GM12878 (cell line): Measurements from ENCODE around the gene MIXL1. TPM values are rescaled to one million over a fixed set of nuclear protein-coding genes. Genes with fewer than 3 reads are reported as not detected.

Source experiments
- ATAC-seq: fragments of 200-7000 bp; cut with Tn5 transposase; 3 replicates; pipeline ENCODE4 v1.9.1; 2020; ENCODE audit warnings: mild to moderate bottlenecking, moderate library complexity
- BruUV-seq: library from RNA; stranded (reverse); fragments of 400-500 nt; replicated peaks from 2 replicates; lab custom pipeline; 2021; lab: Mats Ljungman, UMichigan
- CTCF ChIA-PET: fragments of 300-600 bp; sonication (Branson Sonifier 250); formaldehyde crosslinking; extraction: SDS; loops from one replicate; lab custom pipeline; 2021; ENCODE audit warnings: inconsistent platforms; lab: Yijun Ruan, JAX
- POLR2A ChIA-PET: fragments of 350-600 bp; formaldehyde crosslinking; extraction: SDS; loops from one replicate; lab custom pipeline; 2021; ENCODE audit warnings: inconsistent platforms; lab: Charles Lee
- RAD21 ChIA-PET: fragments of 300-600 bp; sonication (Branson Sonifier 250); formaldehyde crosslinking; loops from one replicate; lab custom pipeline; 2023; ENCODE audit warnings: antibody characterized with exemption; ENCODE audit not compliant: unreplicated experiment; lab: Charles Lee
- SMC1A ChIA-PET: fragments of 300-600 bp; sonication (Branson Sonifier 250); formaldehyde crosslinking; loops from one replicate; lab custom pipeline; 2023; ENCODE audit not compliant: unreplicated experiment, uncharacterized antibody; lab: Charles Lee
- DNase-seq: peaks from one replicate; pipeline ENCODE4 v3.0.0-alpha.2; 2011; ENCODE audit warnings: low read depth, low spot score
- FAIRE-seq: peaks from 3 replicates; lab custom pipeline; 2011; peaks lifted over from hg19 to GRCh38; lab: Jason Lieb, UNC
- H2AFZ ChIP-seq: 2 replicates; pipeline ENCODE4 v1.6.0; 2011; ENCODE audit warnings: low read depth, low read length, control low read depth; ENCODE audit not compliant: control insufficient read depth
- H3K27ac ChIP-seq: 2 replicates; pipeline ENCODE4 v1.5.1; 2011; ENCODE audit warnings: control low read depth; ENCODE audit not compliant: control insufficient read depth, insufficient read depth
- H3K27me3 ChIP-seq, 2 experiments: replicated peaks in 1 of 2; 2 replicates each; pipeline versions ENCODE4 v1.6.0 to v1.6.1; 2011; ENCODE audit warnings: low read length in 1 of 2; ENCODE audit not compliant: control insufficient read depth in 2 of 2, insufficient read depth in 2 of 2
- H3K36me3 ChIP-seq, 2 experiments: 2 replicates each; pipeline ENCODE4 v1.5.1; 2011; ENCODE audit warnings: low read length in 1 of 2; ENCODE audit not compliant: control insufficient read depth in 2 of 2, insufficient read depth in 2 of 2
- H3K4me1 ChIP-seq: 2 replicates; pipeline ENCODE4 v1.6.1; 2011; ENCODE audit warnings: mild to moderate bottlenecking, low read length, moderate library complexity, mixed read lengths; ENCODE audit not compliant: control insufficient read depth, insufficient read depth
- H3K4me2 ChIP-seq: 2 replicates; pipeline ENCODE4 v1.6.0; 2011; ENCODE audit warnings: control low read depth; ENCODE audit not compliant: control insufficient read depth, insufficient read depth
- H3K4me3 ChIP-seq: fragments of 200-600 bp; sonication (generic); 2 replicates; pipeline ENCODE4 v1.5.1; 2016
- H3K79me2 ChIP-seq: 2 replicates; pipeline ENCODE4 v1.6.0; 2011; ENCODE audit warnings: low read length; ENCODE audit not compliant: control insufficient read depth, insufficient read depth
- H3K9ac ChIP-seq: 2 replicates; pipeline ENCODE4 v1.8.0; 2011; ENCODE audit warnings: low read length, control low read depth, mixed read lengths; ENCODE audit not compliant: control insufficient read depth, insufficient read depth
- H3K9me3 ChIP-seq: replicated peaks from 3 replicates; pipeline ENCODE4 v1.5.1; 2011; ENCODE audit warnings: mild to moderate bottlenecking, low read length; ENCODE audit not compliant: control insufficient read depth, insufficient read depth
- H4K20me1 ChIP-seq: 2 replicates; pipeline ENCODE4 v1.6.0; 2011; ENCODE audit not compliant: control insufficient read depth, insufficient read depth
- CBX3 ChIP-seq: fragments of 200-600 bp; sonication (generic); IDR thresholded peaks from 2 replicates; pipeline ENCODE4 v1.6.1; 2016; ENCODE audit warnings: low read depth, borderline replicate concordance
- CBX5 ChIP-seq: sonication (generic); IDR thresholded peaks from 2 replicates; pipeline ENCODE4 v1.6.1; 2016; ENCODE audit warnings: low read depth, moderate library complexity, mild to moderate bottlenecking, inconsistent platforms
- EED ChIP-seq: sonication (generic); IDR thresholded peaks from 2 replicates; pipeline ENCODE4 v1.6.1; 2016; ENCODE audit warnings: antibody characterized with exemption, low read depth
- GABPA ChIP-seq: IDR thresholded peaks from 2 replicates; pipeline ENCODE4 v1.6.1; 2014; ENCODE audit warnings: antibody characterized with exemption, low read depth, mild to moderate bottlenecking, inconsistent platforms
- HSF1 ChIP-seq: fragments of 150-350 bp; IDR thresholded peaks from 2 replicates; pipeline ENCODE4 v1.6.1; 2014; ENCODE audit warnings: mild to moderate bottlenecking, low read depth, low read length
- IKZF2 ChIP-seq, 2 experiments: fragments of 450-650 bp; IDR thresholded peaks; 2 replicates each; pipeline ENCODE4 v1.6.1; 2017; ENCODE audit warnings: mild to moderate bottlenecking in 2 of 2, moderate library complexity in 2 of 2
- MEF2A ChIP-seq: IDR thresholded peaks from 2 replicates; pipeline ENCODE4 v1.6.1; 2011; ENCODE audit warnings: low read depth, mild to moderate bottlenecking, low read length, moderate library complexity; ENCODE audit not compliant: insufficient read depth
- MLLT1 ChIP-seq: fragments of 450-650 bp; IDR thresholded peaks from 2 replicates; pipeline ENCODE4 v1.6.1; 2016; ENCODE audit warnings: mild to moderate bottlenecking
- MYB ChIP-seq: fragments of 150-350 bp; IDR thresholded peaks from 2 replicates; pipeline ENCODE4 v1.6.1; 2014; ENCODE audit warnings: mild to moderate bottlenecking, low read depth, low read length, borderline replicate concordance
- NBN ChIP-seq: fragments of 450-650 bp; IDR thresholded peaks from 2 replicates; pipeline ENCODE4 v1.6.1; 2016
- POLR2A ChIP-seq: IDR thresholded peaks from 2 replicates; pipeline ENCODE4 v1.6.1; 2011; ENCODE audit warnings: low read depth, mild to moderate bottlenecking, low read length
- RAD21 ChIP-seq: IDR thresholded peaks from 2 replicates; pipeline ENCODE4 v1.6.1; 2011; ENCODE audit warnings: mild to moderate bottlenecking, low read depth, low read length, moderate library complexity; ENCODE audit not compliant: insufficient read depth
- RBBP5 ChIP-seq: fragments of 200-600 bp; sonication (generic); conservative IDR thresholded peaks from 2 replicates; pipeline ENCODE4 v1.6.1; 2016
- RFX5 ChIP-seq: IDR thresholded peaks from 2 replicates; pipeline ENCODE4 v1.6.1; 2011; ENCODE audit warnings: low read depth, low read length, improper control_type of control experiment
- SMAD1 ChIP-seq: fragments of 450-650 bp; IDR thresholded peaks from 2 replicates; pipeline ENCODE4 v1.6.1; 2018; ENCODE audit warnings: mild to moderate bottlenecking, low read depth; ENCODE audit not compliant: partially characterized antibody
- WRNIP1 ChIP-seq: IDR thresholded peaks from 2 replicates; pipeline ENCODE4 v1.6.1; 2011; ENCODE audit warnings: low read depth, low read length, improper control_type of control experiment, borderline replicate concordance
- ZBTB11 ChIP-seq: fragments of 450-650 bp; formaldehyde crosslinking; IDR thresholded peaks from 2 replicates; pipeline ENCODE4 v1.5.0; 2022; ENCODE audit warnings: mild to moderate bottlenecking, missing genetic modification characterization
- WGBS: methylation state at CpG from one replicate; pipeline ENCODE4 v1.1.6; 2016; ENCODE audit warnings: low lambda C conversion rate; ENCODE audit not compliant: insufficient replicate concordance, insufficient coverage; ENCODE audit errors: missing lambda C conversion rate; 5-methylcytosine and 5-hydroxymethylcytosine counted together
- in situ Hi-C: fragments of 300-500 bp; cut with MboI; formaldehyde crosslinking; loops from 9 replicates; pipeline ENCODE4 v1.14.3; 2018; ENCODE audit warnings: mixed read lengths
- intact Hi-C: fragments of 100-400 bp; cut with micrococcal nuclease; formaldehyde crosslinking; loops from one replicate; pipeline ENCODE4 v1.14.2; 2022; ENCODE audit not compliant: unreplicated experiment
- polyA plus RNA-seq, 11 experiments: library from polyadenylated mRNA; depleted of rRNA in 4 of 11; unstranded in 6 of 11; stranded (reverse) in 5 of 11; fragments of >200 nt; fragmentation: Nextera tagmentation in 4 of 11; fragmentation: Illumina TruSeq in 1 of 11; extraction: Ambion mirVana in 4 of 11; extraction: Trizol in 1 of 11; gene quantifications; 1 replicate in 1 of 11; 2 replicates in 10 of 11; pipeline versions ENCODE4 v1.2.1 to v1.2.3, GENCODE V29; 2011 to 2016; ENCODE audit warnings: inconsistent platforms in 2 of 11, missing spikeins in 2 of 11, low read depth in 1 of 11
- total RNA-seq, 4 experiments: library from RNA; depleted of rRNA in 3 of 4; stranded (reverse); fragments of >200 nt in 3 of 4; fragmentation: Illumina TruSeq in 1 of 4; extraction: Trizol in 1 of 4; gene quantifications; 2 replicates each; pipeline versions ENCODE4 v1.2.1 to v1.2.3, GENCODE V29; 2013 to 2021

MIXL1 gene
- total and polyA plus RNA-seq, 10 of the 15 experiments (the other 5 are each of a cell fraction or from before 2014, with no cell fraction given): 0.11 to 0.25 (median 0.20) TPM; not detected in 2

- ChIA-PET RAD21 (interaction anchor here (0.8 to 6.6 kb wide), 6 partner anchors 10 to 148 kb away, joined by 3 to 81 read pairs (median 4); no protein-coding TSS in a partner anchor), CTCF (interaction anchor here (0.7 to 9.4 kb wide), 11 partner anchors 9 to 221 kb away, joined by 3 to 180 read pairs (median 5); no protein-coding TSS in a partner anchor), SMC1A (interaction anchor here (1.0 to 9.5 kb wide), 7 partner anchors 12 to 121 kb away, joined by 3 to 125 read pairs (median 5); no protein-coding TSS in a partner anchor), POLR2A (interaction anchor here (1.0 to 2.7 kb wide), 5 partner anchors 57 to 220 kb away, joined by 4 to 22 read pairs (median 4); partner anchors contain the start of gene H3-3A)
- DNase-seq (no peak), ATAC-seq (no peak), FAIRE-seq (no peak)
- in situ Hi-C loops (no loop called here), intact Hi-C loops (loop anchor here (2.0 to 10.0 kb wide), 2 partner anchors 61 to 711 kb away; no protein-coding TSS in a partner anchor)
- H3K4me3 ChIP-seq: peak overlapping the region; percentile 94
- H3K79me2 ChIP-seq: peaks cover 61% of the 10 kb centered on the region
- peak overlapping the region; percentile 88 for H3K27ac ChIP-seq
- peak overlapping the region; percentile 96 for H3K9ac ChIP-seq
- 2% methylated on average over 14 of the region's 14 CpGs for WGBS
- H3K4me1 ChIP-seq: peaks cover 7% of the 10 kb centered on the region; the same call in 1 of the 2 replicates
- no peaks in the 10 kb centered on the region for H3K27me3 ChIP-seq
- H4K20me1 ChIP-seq: no peaks in the 10 kb centered on the region
- peak overlapping the region; percentile 93 for H3K4me2 ChIP-seq
- H3K9me3 ChIP-seq: no peaks in the 10 kb centered on the region
- BruUV-seq: TSS peak; percentile 70
- H3K36me3 ChIP-seq: peaks cover 0 to 5% of the 10 kb centered on the region in 2 experiments; a peak in 1 of 4 replicates
- no peak overlapping the region for H2AFZ ChIP-seq
- TF ChIP-seq ZBTB11 (CRISPR knock-in tag): no peak
- TF ChIP-seq NBN: no peak
- TF ChIP-seq GABPA: no peak
- TF ChIP-seq MLLT1: 0 out of 2 replicates have a peak, but pooled peaks have one; percentile 23
- peak; percentile 60; the same call in 1 of the 2 replicates for TF ChIP-seq HSF1
- no peak for TF ChIP-seq CBX3
- no peak for TF ChIP-seq RBBP5
- no peak for TF ChIP-seq MEF2A
- no peak for TF ChIP-seq RAD21
- no peak for TF ChIP-seq WRNIP1
- no peak for TF ChIP-seq SMAD1
- TF ChIP-seq POLR2A: no peak
- no peak for TF ChIP-seq RFX5
- no peak for TF ChIP-seq IKZF2 (IDR thresholded peaks at IDR 0.05)
- no peak for TF ChIP-seq CBX5
- TF ChIP-seq MYB: no peak
- no peak for TF ChIP-seq EED
Observed at GRCh38 chr1:226185141-226186036, 38.1 kb upstream of the MIXL1 start.
